ENCODE results near the gene INTS13. TPM values are rescaled to one million over a fixed set of nuclear protein-coding genes. Genes with fewer than 3 reads are reported as not detected.
A peak's percentile ranks its signal among the peaks of the same experiment; 100 is the strongest.

Gene INTS13
- total RNA-seq, 4 donors from 2014 or later = 15.7 to 30.5 (median 18.4) TPM

GRCh38 chr12:26870491-26871419 is 67.0 kb downstream of the INTS13 start:
- TF ChIP-seq CTCF (IDR thresholded peaks at IDR 0.05) = no peak
- TF ChIP-seq POLR2A (IDR thresholded peaks at IDR 0.05) = no peak
- Histone ChIP-seq H3K27ac (peak overlapping the region in 2 of 3 donors; percentile 44 to 45), H3K36me3 (no peaks in the 10 kb centered on the region), H3K9me3 (no peaks in the 10 kb centered on the region), H3K4me3 (replicated peaks in 1 of 3) (no peak overlapping the region), H3K4me1 (peaks cover 11 to 15% of the 10 kb centered on the region in 2 donors), H3K27me3 (no peaks in the 10 kb centered on the region)
- 45 to 46% methylated on average over 9 to 11 of the region's 11 CpGs for WGBS, 2 donors
- intact Hi-C loops (cut with DNase I) = no loop called here
- peak; percentile 83 for DNase-seq

GRCh38 chr12:26869908-26870459 is 67.8 kb downstream of the INTS13 start:
- no peak for DNase-seq
- intact Hi-C loops (cut with DNase I) = no loop called here
- Histone ChIP-seq H3K4me1 (peaks cover 11 to 15% of the 10 kb centered on the region in 2 donors), H3K36me3 (no peaks in the 10 kb centered on the region), H3K27me3 (no peaks in the 10 kb centered on the region), H3K9me3 (no peaks in the 10 kb centered on the region), H3K4me3 (replicated peaks in 1 of 3) (no peak overlapping the region), H3K27ac (peak overlapping the region in 1 of 3 donors; percentile 44)
- no peak for TF ChIP-seq POLR2A (IDR thresholded peaks at IDR 0.05)
- no peak for TF ChIP-seq CTCF (IDR thresholded peaks at IDR 0.05)
- 54 to 78% methylated on average over 6 of the region's 6 CpGs for WGBS, 2 donors

GRCh38 chr12:26869104-26869494 is 68.7 kb downstream of the INTS13 start:
- 97% methylated on average over 6 of the region's 6 CpGs for WGBS, 2 donors
- Histone ChIP-seq H3K36me3 (no peaks in the 10 kb centered on the region), H3K27me3 (no peaks in the 10 kb centered on the region), H3K9me3 (no peaks in the 10 kb centered on the region), H3K27ac (no peak overlapping the region), H3K4me1 (peaks cover 11 to 12% of the 10 kb centered on the region in 2 donors), H3K4me3 (replicated peaks in 1 of 3) (no peak overlapping the region)
- DNase-seq = no peak
- intact Hi-C loops (cut with DNase I) = no loop called here
- TF ChIP-seq POLR2A (IDR thresholded peaks at IDR 0.05) (no peak), CTCF (IDR thresholded peaks at IDR 0.05) (no peak)

- Histone ChIP-seq H3K4me3 (replicated peaks in 1 of 3) (no peak overlapping the region), H3K4me1 (peaks cover 11 to 12% of the 10 kb centered on the region in 2 donors), H3K9me3 (no peaks in the 10 kb centered on the region), H3K36me3 (no peaks in the 10 kb centered on the region), H3K27me3 (no peaks in the 10 kb centered on the region), H3K27ac (no peak overlapping the region)
- 88 to 96% methylated on average over 3 of the region's 3 CpGs for WGBS, 2 donors
- DNase-seq = no peak
- intact Hi-C loops (cut with DNase I) = no loop called here
- TF ChIP-seq POLR2A (IDR thresholded peaks at IDR 0.05) (no peak), CTCF (IDR thresholded peaks at IDR 0.05) (no peak)
These were observed 69.2 kb downstream of the INTS13 start for GRCh38 chr12:26868447-26869103.
